ENCODE measurements around the gene EIF1AX.

DNA sequence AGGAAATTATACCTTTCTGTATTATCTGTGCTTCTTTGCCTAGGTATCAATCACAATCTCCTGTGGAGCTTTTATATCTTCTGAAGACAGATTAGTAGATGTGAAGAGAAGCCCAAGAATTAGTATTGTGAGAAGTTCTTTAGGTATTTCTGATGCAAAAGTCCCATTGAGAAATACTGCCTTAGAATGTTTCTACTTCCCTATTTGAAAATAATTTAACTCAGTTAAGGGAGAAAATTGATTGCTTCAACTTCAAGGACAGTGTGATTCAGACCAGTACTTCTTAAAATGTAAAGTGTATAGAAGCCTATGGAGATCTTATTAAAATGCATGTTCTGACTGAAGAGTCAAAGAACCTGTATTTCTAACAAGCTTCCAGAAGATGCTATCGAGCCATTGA, 9.0 kb downstream of the EIF1AX start:
- TF ChIP-seq POLR2A (IDR thresholded peaks at IDR 0.05; ENCODE audit: insufficient read depth in 1 of 2, low read depth in 2 of 2, low read length in 2 of 2): no peak
- no peak for TF ChIP-seq ZNF354B (CRISPR knock-in tag; IDR thresholded peaks at IDR 0.05)
- TF ChIP-seq EP300 (IDR thresholded peaks at IDR 0.05; ENCODE audit: low read depth in 2 of 2, low read length in 2 of 2): no peak
- no peak for TF ChIP-seq EP300 (CRISPR knock-in tag; IDR thresholded peaks at IDR 0.05; ENCODE audit: borderline replicate concordance)
- TF ChIP-seq, protein P1, sequence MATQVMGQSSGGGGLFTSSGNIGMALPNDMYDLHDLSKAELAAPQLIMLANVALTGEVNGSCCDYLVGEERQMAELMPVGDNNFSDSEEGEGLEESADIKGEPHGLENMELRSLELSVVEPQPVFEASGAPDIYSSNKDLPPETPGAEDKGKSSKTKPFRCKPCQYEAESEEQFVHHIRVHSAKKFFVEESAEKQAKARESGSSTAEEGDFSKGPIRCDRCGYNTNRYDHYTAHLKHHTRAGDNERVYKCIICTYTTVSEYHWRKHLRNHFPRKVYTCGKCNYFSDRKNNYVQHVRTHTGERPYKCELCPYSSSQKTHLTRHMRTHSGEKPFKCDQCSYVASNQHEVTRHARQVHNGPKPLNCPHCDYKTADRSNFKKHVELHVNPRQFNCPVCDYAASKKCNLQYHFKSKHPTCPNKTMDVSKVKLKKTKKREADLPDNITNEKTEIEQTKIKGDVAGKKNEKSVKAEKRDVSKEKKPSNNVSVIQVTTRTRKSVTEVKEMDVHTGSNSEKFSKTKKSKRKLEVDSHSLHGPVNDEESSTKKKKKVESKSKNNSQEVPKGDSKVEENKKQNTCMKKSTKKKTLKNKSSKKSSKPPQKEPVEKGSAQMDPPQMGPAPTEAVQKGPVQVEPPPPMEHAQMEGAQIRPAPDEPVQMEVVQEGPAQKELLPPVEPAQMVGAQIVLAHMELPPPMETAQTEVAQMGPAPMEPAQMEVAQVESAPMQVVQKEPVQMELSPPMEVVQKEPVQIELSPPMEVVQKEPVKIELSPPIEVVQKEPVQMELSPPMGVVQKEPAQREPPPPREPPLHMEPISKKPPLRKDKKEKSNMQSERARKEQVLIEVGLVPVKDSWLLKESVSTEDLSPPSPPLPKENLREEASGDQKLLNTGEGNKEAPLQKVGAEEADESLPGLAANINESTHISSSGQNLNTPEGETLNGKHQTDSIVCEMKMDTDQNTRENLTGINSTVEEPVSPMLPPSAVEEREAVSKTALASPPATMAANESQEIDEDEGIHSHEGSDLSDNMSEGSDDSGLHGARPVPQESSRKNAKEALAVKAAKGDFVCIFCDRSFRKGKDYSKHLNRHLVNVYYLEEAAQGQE (IDR thresholded peaks at IDR 0.05; ENCODE audit: borderline replicate concordance in 1 of 2, low read depth in 1 of 2, low read length in 2 of 2): no peak
- TF ChIP-seq TCF7L2 (IDR thresholded peaks at IDR 0.05; ENCODE audit: low read depth, low read length): no peak
- no peak for TF ChIP-seq ATF7-NPFF (CRISPR knock-in tag; IDR thresholded peaks at IDR 0.05; ENCODE audit: low read depth)
- TF ChIP-seq HNRNPUL1 (IDR thresholded peaks at IDR 0.05; ENCODE audit: low read depth, low read length): no peak
- no peak for TF ChIP-seq ZNF598 (CRISPR knock-in tag; IDR thresholded peaks at IDR 0.05; ENCODE audit: borderline replicate concordance)
